HG03103 (cell line): ENCODE data around the gene VAMP3.

Experiments used
- ATAC-seq: cut with Tn5 transposase; IDR thresholded peaks from one replicate; pipeline ENCODE4 v1.9.1; 2021; ENCODE audit warnings: low read depth; ENCODE audit not compliant: unreplicated experiment

Gene VAMP3, protein sequence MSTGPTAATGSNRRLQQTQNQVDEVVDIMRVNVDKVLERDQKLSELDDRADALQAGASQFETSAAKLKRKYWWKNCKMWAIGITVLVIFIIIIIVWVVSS

DNA sequence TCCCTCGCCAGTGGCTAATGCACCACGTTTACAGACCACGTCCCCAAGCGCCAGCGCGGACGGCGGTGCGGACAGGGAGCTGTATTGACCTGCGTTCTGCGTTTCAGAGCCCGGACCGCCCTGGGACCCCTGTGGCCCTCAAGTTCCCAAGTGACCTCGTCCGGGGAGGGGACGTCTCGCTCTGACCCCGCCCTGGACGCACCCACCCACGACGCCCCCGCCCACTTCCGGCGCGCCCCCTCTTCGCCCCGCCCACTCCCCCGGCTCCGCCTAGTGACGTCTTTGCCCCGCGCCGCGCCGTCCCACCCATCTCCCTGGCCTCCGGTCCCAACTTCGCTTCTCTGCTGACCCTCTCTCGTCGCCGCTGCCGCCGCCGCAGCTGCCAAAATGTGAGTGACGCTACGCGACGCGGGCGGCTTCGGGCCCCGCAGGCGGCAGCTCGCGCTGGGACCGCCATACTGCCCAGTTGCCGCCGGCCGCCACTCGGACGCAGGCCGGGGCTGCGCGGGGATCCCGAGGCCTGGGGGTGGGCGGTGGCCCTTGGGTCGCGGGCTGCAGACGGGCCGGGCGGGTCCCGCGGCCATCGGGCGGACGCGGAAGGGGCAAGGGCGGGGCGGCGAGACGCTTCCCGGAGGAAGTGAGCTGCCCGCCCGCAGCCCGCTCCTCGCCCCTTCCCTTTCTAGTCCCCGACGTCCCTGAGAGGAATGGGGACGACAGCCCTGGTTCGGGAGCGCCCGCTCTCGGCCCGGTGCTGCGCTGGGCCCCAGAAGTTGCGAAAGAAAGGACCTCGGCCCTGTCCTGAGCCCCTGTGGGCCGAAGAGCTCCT, at the start of gene VAMP3:
VAMP3 (plus strand) TSS at position 300 of the 826 bp plus-strand sequence; CDS start at position 388, 88 bp downstream.
- ATAC-seq = peak; percentile 69

DNA sequence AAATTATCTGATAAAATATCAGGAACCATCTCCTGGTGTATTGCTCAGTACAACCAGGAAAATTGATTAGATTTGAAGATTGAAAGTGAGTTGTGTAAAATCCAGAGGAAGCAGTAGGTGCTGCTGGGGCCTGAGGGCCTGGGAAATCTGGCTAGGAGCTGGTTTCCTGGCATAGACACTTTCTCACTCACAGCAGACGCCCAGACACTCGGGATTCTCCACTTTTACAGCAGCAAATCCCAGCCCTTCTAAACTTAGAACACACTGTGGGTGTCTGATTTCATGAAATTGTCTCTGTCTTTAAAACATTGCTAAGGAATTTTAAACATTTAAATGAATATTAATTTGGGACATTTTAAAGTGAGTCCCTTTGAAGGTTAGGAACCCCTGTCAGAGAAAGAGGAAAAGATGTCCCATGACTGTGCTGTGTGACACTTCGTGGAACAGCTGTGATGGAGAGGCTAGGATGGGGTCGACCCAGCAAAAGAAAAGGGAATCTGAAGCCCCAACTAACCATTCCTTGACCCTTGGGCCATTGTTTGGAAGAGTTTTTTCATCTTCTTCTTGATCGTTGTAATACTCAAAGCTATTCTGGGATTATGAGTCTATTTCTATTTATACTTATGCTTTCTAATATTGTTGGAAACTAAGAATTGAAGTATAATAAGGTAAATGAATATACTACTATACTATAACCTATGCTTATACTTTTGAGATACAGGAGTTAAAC, 49.0 kb upstream of the VAMP3 start:
- ATAC-seq = no peak

DNA sequence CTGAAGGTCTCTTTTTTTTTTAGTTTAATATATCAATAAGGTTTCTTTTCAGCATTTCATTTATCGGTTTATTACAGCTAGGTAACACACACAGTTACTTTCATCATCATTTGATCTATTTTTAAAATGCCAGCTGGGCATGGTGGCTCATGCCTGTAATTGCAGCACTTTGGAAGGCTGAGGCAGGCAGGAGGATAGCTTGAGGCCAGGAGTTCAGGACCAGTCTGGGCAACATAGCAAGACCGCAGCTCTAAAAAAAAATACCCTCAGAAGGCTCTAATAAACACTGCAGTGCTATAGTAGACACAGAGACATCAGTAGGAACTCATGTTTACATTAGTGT, 48.5 kb upstream of the VAMP3 start:
- no peak for ATAC-seq

DNA sequence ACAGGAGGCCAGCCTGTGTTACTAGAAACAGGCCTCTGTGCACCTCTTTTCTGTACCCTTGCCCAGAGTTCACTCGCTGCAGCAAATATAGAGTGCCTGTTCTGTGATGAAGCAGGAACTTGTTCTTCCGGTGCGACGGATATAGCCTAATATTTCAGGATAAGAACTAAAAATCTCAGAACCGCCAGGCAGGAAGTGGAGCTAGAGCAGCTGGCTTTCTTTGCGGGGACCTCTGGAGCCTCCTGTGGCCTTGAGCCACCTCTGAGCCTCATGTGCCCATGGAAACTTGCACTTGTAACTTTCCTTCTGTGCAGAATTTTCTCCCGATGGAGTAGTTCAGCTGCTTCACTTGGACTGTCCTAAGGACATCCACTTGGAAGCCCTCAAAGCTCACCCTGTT, 44.5 kb upstream of the VAMP3 start:
- no peak for ATAC-seq

DNA sequence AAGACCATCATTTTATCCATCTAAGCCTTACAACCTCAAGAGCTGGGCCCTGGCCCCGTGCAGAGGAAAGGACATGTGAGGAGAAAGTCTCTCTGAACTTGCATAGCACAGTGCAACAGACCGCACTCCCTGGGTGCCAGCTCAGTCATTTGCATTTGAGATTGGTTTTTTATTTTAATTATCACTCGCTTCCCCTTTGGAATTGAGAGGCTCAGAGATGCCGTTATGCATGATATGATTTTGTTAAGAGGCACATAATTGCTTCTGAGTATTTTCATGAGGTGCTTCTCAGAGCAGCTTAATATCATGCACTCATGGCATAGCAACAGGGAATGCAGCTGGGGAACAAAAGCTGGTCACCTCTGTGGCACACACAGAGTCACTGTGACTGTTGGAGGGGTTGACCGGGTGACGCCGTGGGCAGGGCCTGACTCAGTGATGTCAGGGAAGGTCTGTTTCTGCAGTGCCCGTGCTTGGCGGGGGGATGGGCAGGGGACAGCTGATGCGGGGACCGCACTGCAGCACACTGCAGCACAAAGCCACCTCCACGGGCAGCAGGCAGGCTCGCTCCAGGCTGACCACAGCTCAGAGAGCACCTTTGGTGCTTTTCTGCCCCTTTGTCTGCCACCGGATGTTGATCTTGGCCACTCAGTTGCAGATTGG, 43.2 kb upstream of the VAMP3 start:
- no peak for ATAC-seq

DNA sequence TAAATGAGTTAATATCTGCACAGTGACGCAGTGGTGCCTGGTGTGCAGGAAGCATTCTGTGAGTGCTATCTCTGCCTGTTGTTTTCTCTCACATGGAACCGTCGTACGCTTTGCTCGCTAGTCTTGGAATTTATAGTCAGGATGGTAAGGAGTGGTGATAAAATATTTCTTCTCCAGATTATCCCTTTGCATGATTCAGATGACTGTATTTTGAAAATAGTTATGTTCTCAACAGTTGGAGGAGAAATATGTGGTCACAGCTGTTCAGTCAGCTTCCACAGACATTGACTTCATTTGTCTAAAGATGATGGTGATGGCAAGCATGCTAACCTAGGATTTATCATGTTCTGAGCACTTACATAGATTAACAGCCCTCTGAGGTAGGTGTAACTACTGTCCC, 41.3 kb upstream of the VAMP3 start:
- ATAC-seq = no peak

DNA sequence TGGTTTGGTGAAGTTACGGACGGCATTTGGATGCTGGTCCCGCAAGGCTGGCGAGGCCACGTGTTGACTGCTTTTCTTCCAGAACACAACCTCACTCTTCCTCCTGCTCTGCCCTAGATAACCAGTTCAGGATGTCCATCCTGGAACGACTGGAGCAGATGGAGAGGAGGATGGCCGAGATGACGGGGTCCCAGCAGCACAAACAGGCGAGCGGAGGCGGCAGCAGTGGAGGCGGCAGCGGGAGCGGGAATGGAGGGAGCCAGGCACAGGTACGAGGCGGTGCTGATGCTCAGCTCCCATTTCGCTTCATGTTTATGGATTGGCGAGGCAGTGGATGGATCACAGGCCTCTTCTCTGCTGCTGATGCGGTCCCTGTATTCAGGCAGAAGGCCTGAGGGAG, 38.8 kb upstream of the VAMP3 start:
- ATAC-seq = no peak

DNA sequence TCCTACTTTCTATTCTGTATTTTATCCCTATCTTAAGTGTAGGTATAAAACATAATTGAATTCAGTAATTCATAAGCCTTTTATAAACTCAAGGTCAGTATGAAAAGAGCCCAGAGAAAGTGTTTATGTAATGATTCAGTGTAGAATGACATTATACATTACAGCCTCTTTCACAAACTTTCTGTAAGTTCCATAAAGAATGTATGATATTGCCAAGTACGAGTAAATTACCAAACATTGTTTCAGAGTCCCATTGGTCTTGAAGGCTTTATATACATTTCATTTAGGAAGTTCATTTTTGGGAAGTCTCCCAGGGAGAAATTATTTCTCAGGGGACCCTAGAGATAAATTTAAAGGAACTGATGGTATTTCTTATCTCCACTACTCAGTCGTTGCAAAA, 37.8 kb upstream of the VAMP3 start:
- ATAC-seq = no peak

DNA sequence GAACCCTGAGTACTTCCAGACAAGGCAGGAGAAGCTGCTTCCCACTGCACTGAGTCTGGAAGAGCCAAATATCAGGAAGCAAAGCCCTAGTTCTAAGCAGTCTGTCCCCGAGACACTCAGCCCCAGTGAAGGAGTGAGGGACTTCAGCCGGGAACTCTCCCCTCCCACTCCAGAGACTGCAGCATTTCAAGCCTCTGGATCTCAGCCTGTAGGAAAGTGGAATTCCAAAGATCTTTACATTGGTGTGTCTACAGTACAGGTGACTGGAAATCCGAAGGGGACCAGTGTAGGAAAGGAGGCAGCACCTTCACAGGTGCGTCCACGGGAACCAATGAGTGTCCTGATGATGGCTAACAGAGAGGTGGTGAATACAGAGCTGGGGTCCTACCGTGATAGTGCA, 33.1 kb upstream of the VAMP3 start:
- ATAC-seq = no peak

DNA sequence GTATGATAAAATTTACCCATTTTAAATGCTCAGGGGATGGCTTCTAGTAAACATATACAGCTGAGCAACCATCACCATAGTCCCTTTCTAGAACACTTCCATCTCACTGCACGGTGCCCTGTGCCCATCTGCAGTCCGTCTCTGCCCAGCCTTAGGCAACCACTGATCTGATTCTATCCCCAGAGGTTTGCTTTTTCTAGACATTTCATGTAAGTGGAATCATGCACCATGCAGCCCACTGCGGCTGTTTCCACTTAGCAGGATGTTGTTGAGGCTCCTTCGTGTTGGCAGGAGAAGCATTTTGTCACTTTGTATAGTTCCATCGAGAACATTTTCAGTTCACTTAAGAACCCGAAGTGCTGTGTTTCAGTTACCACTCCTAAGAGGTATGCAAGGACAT, 27.8 kb upstream of the VAMP3 start:
- no peak for ATAC-seq

DNA sequence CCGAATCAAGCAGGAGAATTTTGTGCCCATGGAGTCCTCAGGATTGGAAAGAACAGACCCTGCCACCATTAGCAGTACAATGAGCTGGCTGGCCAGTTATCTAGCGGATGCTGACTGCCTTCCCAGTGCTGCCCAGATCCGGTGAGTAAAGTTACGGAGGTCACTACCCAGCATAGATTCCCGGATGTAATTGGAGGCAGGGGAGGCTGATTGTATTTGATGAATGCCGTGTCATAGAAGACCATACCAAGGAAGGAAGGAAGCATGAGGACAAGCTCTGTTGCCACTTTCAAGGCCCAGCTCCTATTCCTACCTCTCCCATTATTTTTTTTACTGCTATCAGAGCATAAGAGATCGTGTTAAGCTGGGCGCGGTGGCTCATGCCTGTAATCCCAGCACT, 26.2 kb upstream of the VAMP3 start:
- ATAC-seq = no peak

DNA sequence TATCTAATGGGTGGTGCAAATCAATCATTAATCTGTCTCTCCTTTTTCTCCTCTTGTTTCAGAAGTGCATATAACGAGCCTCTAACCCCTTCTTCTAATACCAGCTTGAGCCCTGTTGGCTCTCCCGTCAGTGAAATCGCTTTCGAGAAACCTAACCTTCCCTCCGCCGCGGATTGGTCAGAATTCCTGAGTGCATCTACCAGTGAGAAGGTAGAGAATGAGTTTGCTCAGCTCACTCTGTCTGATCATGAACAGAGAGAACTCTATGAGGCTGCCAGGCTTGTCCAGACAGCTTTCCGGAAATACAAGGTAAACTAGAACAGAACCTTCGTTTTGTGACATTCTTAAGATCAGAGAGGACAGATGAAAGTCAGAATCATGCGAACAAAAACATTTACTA, 25.3 kb upstream of the VAMP3 start:
- ATAC-seq = no peak

DNA sequence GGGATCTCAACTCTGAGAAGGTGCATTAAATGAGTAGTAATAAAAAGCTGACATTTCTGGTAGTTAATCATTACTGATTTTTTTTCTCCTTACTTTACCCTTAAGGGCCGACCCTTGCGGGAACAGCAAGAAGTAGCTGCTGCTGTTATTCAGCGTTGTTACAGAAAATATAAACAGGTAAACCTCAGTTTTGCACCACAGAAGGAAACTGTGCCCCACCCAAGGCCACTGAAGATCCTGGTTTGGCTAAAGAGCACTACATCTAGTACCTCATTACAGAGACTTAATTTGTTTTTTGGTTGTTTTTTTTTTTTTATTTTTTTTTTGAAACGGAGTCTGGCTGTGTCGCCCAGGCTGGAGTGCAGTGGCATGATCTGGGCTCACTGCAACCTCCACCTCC, 23.5 kb upstream of the VAMP3 start:
- no peak for ATAC-seq

DNA sequence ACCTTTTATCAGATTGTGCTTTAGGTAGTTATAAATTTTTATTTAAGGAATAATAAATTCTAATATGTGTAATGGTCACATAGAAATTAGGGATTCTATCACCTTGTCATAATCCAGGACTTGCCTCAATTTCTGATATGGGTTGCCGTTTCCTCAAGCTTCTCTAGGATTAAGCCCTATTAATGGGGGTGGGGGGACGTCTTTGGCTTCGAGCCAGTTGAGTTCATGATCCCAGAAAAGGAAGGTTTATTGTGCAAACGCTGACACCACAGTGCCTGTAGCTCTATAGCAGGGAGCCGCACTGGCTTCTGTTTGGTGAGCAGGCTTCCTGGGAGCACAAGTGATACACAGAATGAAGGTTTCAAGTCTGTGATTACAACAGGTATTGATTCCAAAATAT, 22.0 kb upstream of the VAMP3 start:
- no peak for ATAC-seq

DNA sequence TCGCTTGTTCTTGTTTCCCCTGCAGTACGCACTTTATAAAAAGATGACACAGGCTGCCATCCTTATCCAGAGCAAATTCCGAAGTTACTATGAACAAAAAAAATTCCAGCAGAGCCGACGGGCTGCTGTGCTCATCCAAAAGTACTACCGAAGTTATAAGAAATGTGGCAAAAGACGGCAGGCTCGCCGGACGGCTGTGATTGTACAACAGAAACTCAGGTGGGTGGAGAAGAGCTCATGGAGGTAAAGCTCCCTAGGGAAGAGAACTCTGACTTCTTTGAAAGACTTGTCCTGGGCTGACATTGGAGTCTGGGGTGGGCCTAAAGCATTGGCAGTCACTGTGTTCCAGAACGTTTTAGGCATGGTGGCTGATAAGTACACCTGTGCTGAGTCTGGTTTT, 19.9 kb upstream of the VAMP3 start:
- no peak for ATAC-seq

DNA sequence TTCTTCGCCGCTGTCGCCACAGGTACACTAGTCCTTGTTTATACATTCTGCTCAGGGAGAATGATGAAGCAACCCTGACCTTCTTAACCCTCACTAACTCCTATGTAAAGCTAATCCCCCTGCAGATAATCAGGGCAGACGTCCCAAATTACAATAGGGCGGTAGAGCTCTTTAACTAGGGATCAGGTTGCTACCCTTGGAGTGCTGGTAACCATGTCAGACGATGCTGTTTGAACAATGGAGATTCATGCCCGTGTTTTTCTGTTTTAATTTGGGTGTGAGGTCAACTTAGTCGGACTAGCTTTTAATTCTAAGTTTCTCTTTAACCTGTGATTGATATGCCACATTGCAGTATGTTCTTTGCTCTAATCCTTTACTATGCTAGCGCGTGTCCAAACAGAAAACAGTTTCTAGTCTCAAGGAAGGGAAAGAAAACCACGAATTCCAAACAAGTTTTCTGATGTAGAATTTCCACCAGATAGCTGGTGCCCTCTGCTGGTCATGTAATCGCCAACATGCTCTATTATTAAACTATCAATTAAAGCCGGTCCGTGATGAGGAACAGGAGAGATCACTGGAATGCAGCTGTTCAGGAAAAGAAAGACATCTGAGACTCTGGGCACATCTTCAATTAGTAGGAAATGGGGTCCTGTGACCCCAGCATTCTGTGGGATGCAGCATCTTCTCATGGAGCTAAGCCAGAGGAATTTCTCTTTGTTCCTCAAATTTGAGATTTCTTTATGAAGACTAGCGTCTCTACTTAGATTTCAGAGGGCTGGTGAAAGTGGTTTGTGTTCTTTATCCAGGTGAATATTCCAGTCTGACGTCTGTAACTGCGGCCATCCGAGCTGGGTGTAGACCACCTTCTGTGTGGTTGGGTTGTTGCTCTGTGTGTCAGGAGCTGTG, 18.3 kb upstream of the VAMP3 start:
- no peak for ATAC-seq

DNA sequence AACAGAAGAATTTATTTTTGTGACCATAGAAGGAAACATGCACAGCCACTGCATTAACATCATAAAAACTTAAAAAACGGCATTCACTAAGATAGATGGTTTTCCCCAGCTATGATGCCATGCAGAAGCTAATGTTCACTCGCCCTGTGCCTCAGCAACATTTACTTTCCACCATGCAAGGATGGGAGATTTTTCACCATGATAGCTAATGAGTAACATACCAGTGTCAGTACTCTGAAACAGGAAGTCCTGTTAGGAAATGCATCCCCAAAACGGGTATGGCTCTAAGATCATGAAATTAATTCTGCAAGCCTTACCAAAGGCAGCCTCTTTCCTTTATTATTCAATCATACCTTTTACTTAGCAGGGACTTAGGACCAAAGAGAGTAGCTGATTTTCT, 17.5 kb upstream of the VAMP3 start:
- ATAC-seq = no peak

DNA sequence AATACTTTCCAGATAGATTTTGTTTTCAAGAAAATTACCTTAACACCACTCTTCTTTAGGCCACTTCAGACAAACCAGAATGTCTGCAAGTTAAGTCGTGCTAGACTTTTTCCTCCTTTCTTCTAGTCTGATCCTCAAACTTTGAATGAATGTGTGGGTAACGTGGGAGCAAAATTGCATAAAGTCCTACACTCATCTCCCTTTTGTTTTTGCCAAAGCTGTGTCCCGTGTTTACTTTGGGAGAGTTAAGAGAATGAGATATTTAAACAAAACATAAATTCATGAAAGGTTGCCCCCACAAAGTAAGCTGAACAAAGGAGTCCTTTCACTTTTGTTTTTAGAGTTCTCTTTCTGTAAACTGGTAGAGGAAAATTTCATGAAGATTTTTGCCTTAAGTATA, 16.9 kb upstream of the VAMP3 start:
- no peak for ATAC-seq

DNA sequence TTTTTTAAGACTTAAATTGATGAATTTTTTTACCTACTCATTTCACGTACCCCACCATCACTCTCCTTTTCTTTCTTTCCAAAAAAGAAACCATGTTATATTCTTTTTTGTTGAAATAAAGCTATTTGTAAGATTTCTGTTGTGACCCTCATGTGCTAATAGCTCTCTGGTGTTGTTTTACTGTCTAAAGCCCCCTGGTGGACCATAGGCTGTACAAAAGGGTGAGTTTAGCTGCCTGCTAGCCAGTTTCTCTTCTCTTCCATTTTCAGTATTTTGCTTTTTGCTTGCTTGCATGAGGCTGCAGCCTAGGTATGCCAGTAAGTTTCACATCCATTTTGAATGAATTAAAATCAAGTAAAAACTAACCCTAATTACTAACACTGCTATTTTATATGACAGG, 15.6 kb upstream of the VAMP3 start:
- ATAC-seq = no peak

DNA sequence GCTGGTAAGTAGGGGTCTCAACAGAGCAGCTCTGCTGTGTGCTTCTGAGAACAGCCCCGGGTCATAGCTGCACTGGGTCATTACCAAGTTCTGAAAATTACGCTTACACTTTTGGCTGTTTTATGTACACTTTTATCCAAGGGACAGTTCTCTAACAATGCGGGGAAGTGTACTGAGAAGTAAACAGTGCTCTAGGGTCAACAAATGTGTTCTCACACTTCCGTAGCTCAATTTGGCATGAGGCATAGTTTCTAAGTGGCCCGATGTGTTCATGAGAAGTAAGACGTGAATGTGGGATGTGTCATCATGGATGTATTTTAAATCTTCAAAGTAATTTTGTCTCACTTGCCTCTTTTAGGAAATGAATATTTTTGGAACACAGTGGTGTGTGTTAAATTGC, 10.9 kb upstream of the VAMP3 start:
- ATAC-seq = no peak

DNA sequence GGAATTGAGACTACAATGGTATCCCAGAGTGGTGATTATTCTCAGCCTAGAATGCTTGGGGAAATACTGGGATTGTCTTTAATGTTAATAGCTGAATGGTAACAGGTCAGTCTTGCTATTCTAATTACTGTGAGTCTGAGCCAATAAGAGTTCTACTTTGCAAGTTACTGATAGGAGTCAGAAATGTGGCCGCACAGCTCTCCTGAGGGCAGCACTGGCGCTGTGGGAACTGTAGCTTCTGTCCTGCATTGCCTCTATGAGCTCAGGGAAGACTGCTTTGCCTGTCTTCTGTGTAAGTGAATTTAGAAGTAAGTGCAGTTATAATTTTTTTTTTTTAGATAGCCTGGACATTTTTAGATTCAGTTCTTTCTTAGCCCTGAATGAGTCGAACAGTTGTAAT, 10.0 kb upstream of the VAMP3 start:
- no peak for ATAC-seq
